HEK293T (cell line): Measurements from ENCODE around the gene FIGLA.

ENCODE experiments used
- CTCF ChIA-PET: fragments of 350-600 bp; formaldehyde crosslinking; extraction: SDS; loops from one replicate; lab custom pipeline; 2021; ENCODE audit warnings: antibody characterized with exemption, inconsistent platforms; lab: Yijun Ruan, JAX
- POLR2A ChIA-PET: fragments of 350-600 bp; formaldehyde crosslinking; extraction: SDS; loops from one replicate; lab custom pipeline; 2020; ENCODE audit warnings: antibody characterized with exemption, inconsistent platforms; lab: Yijun Ruan, JAX
- DNase-seq: peaks from one replicate; pipeline ENCODE4 v3.0.0; 2012; ENCODE audit warnings: mixed read lengths; ENCODE audit errors: extremely low spot score
- ARNT ChIP-seq: fragments of 450-650 bp; IDR thresholded peaks from 2 replicates; pipeline ENCODE4 v1.6.1; 2017; ENCODE audit warnings: mild to moderate bottlenecking
- BHLHE40 ChIP-seq: fragments of 450-650 bp; IDR thresholded peaks from 2 replicates; pipeline ENCODE4 v1.6.1; 2016; ENCODE audit warnings: mild to moderate bottlenecking, moderate library complexity, borderline replicate concordance
- CTBP1 ChIP-seq: fragments of 450-650 bp; IDR thresholded peaks from 2 replicates; pipeline ENCODE4 v1.6.1; 2016; ENCODE audit warnings: borderline replicate concordance
- ELF4 ChIP-seq: fragments of 450-650 bp; IDR thresholded peaks from 2 replicates; pipeline ENCODE4 v1.6.1; 2017; ENCODE audit warnings: antibody characterized with exemption
- FOXA1 ChIP-seq: fragments of 450-650 bp; IDR thresholded peaks from 2 replicates; pipeline ENCODE4 v1.6.1; 2016; ENCODE audit warnings: mild to moderate bottlenecking
- FOXK2 ChIP-seq: fragments of 450-650 bp; IDR thresholded peaks from 2 replicates; pipeline ENCODE4 v1.6.1; 2016; ENCODE audit warnings: mild to moderate bottlenecking
- FOXM1 ChIP-seq: fragments of 450-650 bp; IDR thresholded peaks from 2 replicates; pipeline ENCODE4 v1.6.1; 2017; ENCODE audit warnings: mild to moderate bottlenecking, borderline replicate concordance
- HDGF ChIP-seq: fragments of 450-650 bp; IDR thresholded peaks from 2 replicates; pipeline ENCODE4 v1.6.1; 2017; ENCODE audit warnings: antibody characterized with exemption, borderline replicate concordance
- L3MBTL2 ChIP-seq: fragments of 450-650 bp; conservative IDR thresholded peaks from 2 replicates; pipeline ENCODE4 v1.6.1; 2016; ENCODE audit warnings: mild to moderate bottlenecking
- LEF1 ChIP-seq: fragments of 450-650 bp; IDR thresholded peaks from 2 replicates; pipeline ENCODE4 v1.6.1; 2017; ENCODE audit warnings: mild to moderate bottlenecking, borderline replicate concordance
- NFRKB ChIP-seq: fragments of 450-650 bp; IDR thresholded peaks from 2 replicates; pipeline ENCODE4 v1.6.1; 2016; ENCODE audit warnings: mild to moderate bottlenecking, moderate library complexity
- SP1 ChIP-seq: fragments of 450-650 bp; IDR thresholded peaks from 2 replicates; pipeline ENCODE4 v1.6.1; 2017
- SUZ12 ChIP-seq: fragments of 450-650 bp; IDR thresholded peaks from 2 replicates; pipeline ENCODE4 v1.6.1; 2016; ENCODE audit warnings: mild to moderate bottlenecking
- TARDBP ChIP-seq: fragments of 450-650 bp; IDR thresholded peaks from 2 replicates; pipeline ENCODE4 v1.6.1; 2016
- ZNF384 ChIP-seq: fragments of 450-650 bp; IDR thresholded peaks from 2 replicates; pipeline ENCODE4 v1.6.1; 2016
- TF ChIP-seq, protein P1 (sequence below): fragments of 450-650 bp; IDR thresholded peaks from 2 replicates; pipeline ENCODE4 v1.6.1; 2016

FIGLA gene

DNA sequence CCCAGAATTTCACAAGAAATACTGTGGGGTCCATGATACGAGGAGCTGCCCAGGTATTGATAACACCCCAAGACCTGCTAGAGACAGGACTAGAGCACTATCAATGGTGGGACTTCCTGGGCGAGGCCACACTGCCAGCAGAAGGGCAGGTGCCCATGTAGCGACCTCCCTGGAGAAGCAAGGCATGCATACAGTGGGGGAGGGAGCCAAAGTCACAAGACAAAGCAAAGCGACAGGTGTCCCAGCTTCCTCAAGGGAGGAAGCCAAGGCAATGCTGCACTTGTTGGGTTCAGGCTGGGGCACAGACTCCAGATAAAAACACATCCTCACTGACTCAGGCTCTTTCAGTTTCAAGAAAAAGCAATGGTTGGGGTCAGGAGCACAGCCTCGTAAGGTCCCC lies 37.7 kb upstream of the FIGLA start:
- CTCF ChIA-PET = no interaction called here
- no peak for TF ChIP-seq LEF1
- no peak for TF ChIP-seq SUZ12
- no peak for TF ChIP-seq NFRKB
- no peak for TF ChIP-seq ELF4
- TF ChIP-seq, protein P1, sequence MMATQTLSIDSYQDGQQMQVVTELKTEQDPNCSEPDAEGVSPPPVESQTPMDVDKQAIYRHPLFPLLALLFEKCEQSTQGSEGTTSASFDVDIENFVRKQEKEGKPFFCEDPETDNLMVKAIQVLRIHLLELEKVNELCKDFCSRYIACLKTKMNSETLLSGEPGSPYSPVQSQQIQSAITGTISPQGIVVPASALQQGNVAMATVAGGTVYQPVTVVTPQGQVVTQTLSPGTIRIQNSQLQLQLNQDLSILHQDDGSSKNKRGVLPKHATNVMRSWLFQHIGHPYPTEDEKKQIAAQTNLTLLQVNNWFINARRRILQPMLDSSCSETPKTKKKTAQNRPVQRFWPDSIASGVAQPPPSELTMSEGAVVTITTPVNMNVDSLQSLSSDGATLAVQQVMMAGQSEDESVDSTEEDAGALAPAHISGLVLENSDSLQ = no peak
- no peak for TF ChIP-seq CTBP1
- TF ChIP-seq ZNF384 = no peak
- no peak for TF ChIP-seq ARNT
- TF ChIP-seq BHLHE40 = no peak
- no peak for TF ChIP-seq TARDBP
- no peak for TF ChIP-seq L3MBTL2
- TF ChIP-seq FOXK2 = no peak
- POLR2A ChIA-PET = no interaction called here
- DNase-seq = no peak

DNA sequence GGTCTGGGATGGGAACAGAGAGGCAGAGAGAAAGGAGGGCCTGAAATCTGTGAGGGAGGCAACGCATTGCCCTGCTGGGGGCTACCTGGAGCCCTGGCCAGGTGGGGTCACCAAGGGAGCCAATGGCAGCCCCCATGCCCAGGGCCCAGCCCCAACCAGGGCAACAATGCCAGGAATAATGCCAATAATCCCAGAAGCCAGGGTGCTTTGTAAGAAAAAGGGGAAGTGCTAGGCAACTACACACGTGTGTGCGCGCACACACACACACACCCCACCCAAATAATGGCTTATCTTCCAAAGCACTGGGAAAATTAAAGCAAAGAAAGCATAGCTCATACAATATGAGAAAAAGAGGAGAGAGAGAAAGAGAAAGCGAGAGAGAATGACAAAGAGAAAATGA lies 36.9 kb upstream of the FIGLA start:
- no peak for DNase-seq
- ChIA-PET POLR2A (no interaction called here), CTCF (no interaction called here)
- no peak for TF ChIP-seq FOXM1
- TF ChIP-seq, protein P1 = no peak
- no peak for TF ChIP-seq SUZ12
- no peak for TF ChIP-seq TARDBP
- TF ChIP-seq BHLHE40 = no peak

DNA sequence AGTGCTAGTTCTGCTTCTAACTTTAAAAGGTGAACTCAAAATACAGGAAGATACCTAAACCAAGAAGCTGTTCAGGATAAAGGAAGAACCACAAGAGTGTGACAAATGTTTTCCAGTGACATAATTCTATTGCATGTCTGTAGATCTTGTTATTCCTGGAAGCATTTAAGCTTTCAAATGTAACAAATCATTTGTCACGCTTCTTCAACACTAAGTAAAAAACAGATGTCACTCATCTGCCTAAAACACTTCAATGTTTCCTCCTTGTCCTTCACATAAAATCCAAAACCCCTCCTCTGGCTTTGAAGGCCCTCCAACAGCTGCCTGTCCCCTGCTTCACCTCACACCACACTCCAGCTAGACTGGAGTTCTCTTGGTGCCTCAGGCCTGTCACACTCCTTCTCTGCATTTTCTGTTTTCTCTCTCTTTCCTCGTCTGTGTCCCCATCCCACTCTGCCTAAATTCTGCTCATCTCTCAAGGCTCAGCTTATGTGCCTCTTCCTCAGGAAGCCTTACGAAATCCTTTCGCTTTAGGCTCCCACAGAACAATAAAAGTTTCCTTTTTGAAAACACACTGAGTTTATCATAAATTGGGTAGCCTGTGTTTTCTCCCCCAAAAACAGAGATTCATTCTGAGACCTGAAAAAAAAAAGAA lies 36.4 kb upstream of the FIGLA start:
- TF ChIP-seq ARNT (no peak), SP1 (no peak), BHLHE40 (no peak), FOXA1 (no peak), LEF1 (no peak), L3MBTL2 (no peak), FOXK2 (no peak), TARDBP (no peak), ZNF384 (no peak), CTBP1 (no peak), ELF4 (no peak), HDGF (no peak), NFRKB (no peak)
- CTCF ChIA-PET = interaction anchor here (0.9 kb wide), 1 partner anchor 30 kb away, joined by 3 read pairs; no protein-coding TSS in a partner anchor
- POLR2A ChIA-PET = no interaction called here
- no peak for DNase-seq

DNA sequence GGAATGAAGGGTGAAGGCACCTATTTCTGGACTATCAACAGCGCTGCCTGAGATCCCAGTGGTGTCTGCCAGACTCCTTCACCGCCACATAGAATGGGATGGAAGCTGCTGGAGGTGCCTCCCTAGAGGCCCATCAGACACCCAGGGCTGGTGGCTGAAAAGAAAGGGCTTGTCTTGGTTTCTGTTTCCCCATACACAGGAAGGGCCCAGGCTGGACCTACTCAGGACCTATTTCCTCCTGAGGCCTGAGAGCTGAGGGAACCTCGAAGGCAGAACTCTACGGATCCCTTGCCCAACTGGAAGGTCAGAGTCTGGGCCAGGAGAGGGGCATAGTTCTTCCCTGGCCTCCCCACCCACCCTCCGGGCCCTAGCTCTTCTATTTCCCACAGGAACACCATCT lies 32.8 kb upstream of the FIGLA start:
- DNase-seq = no peak
- ChIA-PET CTCF (no interaction called here), POLR2A (no interaction called here)
- no peak for TF ChIP-seq HDGF
- no peak for TF ChIP-seq FOXA1
- TF ChIP-seq ZNF384 = no peak
- no peak for TF ChIP-seq FOXK2
- no peak for TF ChIP-seq LEF1
- TF ChIP-seq, protein P1 = no peak

DNA sequence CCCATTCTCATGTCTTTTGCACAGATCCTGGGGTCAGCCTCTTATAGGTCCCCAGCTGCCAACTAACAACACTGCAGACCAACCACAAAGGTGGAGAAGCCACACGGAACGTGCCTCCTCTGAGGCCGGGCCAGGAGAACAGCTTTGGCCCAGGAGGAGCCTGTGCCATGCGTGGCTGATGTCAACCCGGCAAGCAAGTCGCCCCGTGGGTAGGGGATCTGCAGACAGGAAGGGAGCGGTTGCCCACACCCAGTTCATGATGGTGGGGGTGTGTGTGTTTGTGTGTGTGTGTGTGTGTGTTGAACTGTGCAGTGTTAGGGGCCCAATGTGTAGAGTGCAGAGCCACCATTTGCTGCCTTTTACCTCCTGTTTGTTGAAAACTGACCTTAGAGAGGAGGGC lies 32.4 kb upstream of the FIGLA start:
- CTCF ChIA-PET = no interaction called here
- DNase-seq = no peak
- TF ChIP-seq LEF1 = no peak
- no peak for TF ChIP-seq ZNF384
- TF ChIP-seq SUZ12 = no peak
- TF ChIP-seq FOXK2 = no peak
- TF ChIP-seq TARDBP = no peak
- TF ChIP-seq L3MBTL2 = no peak
- no peak for TF ChIP-seq ARNT
- no peak for TF ChIP-seq HDGF
- TF ChIP-seq CTBP1 = no peak
- no peak for TF ChIP-seq NFRKB
- TF ChIP-seq FOXM1 = no peak
- POLR2A ChIA-PET = no interaction called here

DNA sequence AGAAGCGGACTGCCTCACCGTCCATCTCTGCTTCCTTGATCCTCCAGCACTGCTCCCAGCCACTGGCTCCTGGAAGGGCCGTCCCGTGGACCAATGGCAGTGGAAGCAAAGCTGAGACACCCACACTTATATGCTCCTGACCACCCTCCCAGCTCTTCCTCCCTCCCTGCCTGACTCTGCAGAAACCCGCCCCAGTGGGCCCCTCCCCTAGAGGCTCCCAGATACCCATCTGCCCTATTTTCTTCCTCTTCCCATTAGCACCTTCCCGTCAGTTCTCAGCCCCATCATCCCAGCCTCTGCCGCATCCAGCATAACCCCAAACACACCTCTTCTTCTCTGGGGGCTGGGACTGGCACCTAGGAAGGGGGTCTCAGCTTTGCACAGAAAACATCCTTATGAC lies 30.1 kb upstream of the FIGLA start, which contains the start of gene CLEC4F:
Gene CLEC4F, minus strand, starts transcription at position 101 of the 400 bp plus-strand sequence. Its CDS starts 76 bp downstream, at position 25.
- ChIA-PET CTCF (no interaction called here), POLR2A (no interaction called here)
- no peak for TF ChIP-seq ZNF384
- no peak for TF ChIP-seq CTBP1
- TF ChIP-seq SUZ12 = no peak
- TF ChIP-seq LEF1 = no peak
- TF ChIP-seq L3MBTL2 = no peak
- no peak for TF ChIP-seq FOXK2
- no peak for TF ChIP-seq TARDBP
- TF ChIP-seq BHLHE40 = no peak
- no peak for TF ChIP-seq SP1
- no peak for TF ChIP-seq NFRKB
- no peak for TF ChIP-seq FOXA1
- TF ChIP-seq HDGF = no peak
- TF ChIP-seq ARNT = no peak
- TF ChIP-seq, protein P1 = no peak
- TF ChIP-seq ELF4 = no peak
- no peak for DNase-seq
